GM13977 (cell line): Measurements from ENCODE around the gene MAPKBP1.

Source experiments
- DNase-seq: peaks from one replicate; pipeline ENCODE4 v3.0.0; 2012; ENCODE audit warnings: low spot score
- in situ Hi-C: fragments of 300-500 bp; cut with MboI; formaldehyde crosslinking; loops from one replicate; pipeline ENCODE4 v1.12.0; 2022; ENCODE audit warnings: low sequenced_read_pairs, low pct_unique_long_range_greater_than_20kb, mixed read lengths, inconsistent platforms; ENCODE audit not compliant: unreplicated experiment
- TF ChIP-seq, protein P1 (sequence below): IDR thresholded peaks from 2 replicates; pipeline ENCODE4 v1.5.1; 2012; ENCODE audit warnings: mild to moderate bottlenecking, control low read depth; ENCODE audit not compliant: insufficient read depth; ENCODE audit errors: extremely low read depth, missing control alignments

Gene MAPKBP1

DNA sequence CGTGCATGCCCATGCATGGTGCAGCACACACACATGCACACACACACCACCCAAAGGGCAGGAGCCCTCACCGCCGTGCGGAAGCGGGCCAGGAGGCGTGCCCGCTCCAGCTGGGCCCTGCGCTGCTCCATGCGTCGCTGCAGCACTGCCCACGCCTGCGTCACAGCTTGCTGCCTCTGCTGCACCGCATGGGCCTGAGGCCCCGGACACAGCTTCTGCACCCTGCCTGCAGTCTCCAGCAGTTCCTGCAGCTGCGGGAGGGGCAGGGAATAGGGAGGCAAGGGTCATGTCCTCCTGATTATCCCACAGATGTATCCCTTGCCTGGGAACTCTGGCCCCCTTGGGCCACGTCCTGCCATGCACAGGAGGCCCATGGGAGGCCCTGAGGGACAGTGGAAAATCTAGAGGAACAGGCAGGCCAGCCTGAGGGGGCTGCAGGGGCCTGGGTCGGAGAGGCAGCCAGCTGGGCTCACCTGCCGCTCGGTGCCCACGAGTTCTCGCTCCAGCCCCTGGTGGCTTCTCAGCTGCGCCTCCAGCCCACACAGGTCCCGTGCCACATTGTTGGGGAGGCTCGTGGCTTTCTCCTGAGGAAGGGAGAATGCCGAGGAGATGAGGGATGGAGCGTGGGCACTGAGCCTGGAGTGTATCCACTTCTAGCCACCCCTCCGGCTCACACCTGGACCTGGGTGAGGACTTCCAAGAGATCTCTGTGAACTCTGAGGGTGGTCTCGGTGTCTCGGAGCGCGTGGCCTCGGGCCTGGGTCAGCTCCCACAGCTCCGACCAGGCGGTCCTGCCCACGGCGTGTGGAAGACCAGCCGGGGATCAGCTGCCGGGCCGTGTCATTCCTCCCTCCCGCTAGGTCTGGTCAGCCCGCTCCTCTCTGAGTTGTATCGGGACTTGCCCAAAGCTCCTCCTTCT is 95.7 kb downstream of the MAPKBP1 start:
- in situ Hi-C loops = no loop called here
- TF ChIP-seq, protein P1, sequence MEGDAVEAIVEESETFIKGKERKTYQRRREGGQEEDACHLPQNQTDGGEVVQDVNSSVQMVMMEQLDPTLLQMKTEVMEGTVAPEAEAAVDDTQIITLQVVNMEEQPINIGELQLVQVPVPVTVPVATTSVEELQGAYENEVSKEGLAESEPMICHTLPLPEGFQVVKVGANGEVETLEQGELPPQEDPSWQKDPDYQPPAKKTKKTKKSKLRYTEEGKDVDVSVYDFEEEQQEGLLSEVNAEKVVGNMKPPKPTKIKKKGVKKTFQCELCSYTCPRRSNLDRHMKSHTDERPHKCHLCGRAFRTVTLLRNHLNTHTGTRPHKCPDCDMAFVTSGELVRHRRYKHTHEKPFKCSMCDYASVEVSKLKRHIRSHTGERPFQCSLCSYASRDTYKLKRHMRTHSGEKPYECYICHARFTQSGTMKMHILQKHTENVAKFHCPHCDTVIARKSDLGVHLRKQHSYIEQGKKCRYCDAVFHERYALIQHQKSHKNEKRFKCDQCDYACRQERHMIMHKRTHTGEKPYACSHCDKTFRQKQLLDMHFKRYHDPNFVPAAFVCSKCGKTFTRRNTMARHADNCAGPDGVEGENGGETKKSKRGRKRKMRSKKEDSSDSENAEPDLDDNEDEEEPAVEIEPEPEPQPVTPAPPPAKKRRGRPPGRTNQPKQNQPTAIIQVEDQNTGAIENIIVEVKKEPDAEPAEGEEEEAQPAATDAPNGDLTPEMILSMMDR = no peak
- DNase-seq = no peak

DNA sequence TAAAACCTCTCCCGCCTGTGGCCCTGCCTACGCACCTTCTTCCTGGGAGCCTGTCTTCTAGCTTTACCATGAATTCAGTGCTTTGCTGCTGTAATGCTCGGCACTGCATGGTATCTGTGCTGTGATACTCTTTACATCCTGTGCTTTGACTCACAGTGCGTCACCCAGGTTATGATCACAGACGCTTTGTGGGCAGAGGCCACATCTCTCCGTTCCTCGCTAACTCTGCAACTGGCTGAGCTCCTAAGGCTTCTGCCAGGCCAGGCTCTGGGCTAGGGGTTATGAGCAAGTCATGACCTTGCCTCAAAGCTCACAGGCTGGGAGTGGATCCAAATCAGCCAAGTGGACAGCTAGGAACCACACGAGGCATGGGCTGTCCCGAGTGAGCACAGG is 96.4 kb downstream of the MAPKBP1 start:
- DNase-seq = no peak
- TF ChIP-seq, protein P1 = no peak
- in situ Hi-C loops = no loop called here

DNA sequence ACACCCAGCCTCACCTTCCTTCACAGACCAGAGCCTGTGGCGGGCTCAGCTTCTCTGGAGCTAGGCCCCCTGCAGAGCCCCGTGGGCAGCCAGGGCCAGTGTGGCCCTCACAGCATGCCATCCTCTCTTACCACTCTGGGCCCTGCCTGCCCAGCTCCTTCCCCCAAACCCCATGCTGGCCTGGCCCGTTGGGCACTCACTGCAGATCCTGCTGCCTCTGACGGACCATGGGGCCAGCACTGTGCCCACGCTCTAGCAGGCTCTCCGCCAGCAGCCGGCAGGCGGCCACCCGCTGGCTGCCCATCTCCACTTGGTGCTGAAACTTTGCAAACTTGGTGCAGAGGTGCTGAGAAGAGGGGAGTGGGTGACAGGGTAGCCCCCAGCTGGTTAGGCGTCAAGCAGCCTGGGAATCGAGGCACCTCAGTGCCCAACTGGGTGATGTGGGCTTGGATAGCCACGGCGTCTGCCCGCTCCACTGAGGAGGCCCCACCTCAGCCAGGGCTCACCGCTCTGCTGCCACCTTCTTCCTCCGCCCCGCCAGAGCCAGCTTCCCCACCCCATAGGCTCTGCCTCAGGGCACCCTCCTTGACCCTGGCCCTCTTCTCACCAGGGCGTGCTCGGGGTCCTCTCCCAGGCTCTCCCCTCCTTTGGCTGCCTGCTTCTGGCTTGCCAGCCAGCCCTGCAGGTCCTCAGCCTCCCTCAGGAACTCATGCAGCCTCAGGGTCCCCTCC is 97.1 kb downstream of the MAPKBP1 start:
- no peak for DNase-seq
- TF ChIP-seq, protein P1 = no peak
- in situ Hi-C loops = no loop called here

DNA sequence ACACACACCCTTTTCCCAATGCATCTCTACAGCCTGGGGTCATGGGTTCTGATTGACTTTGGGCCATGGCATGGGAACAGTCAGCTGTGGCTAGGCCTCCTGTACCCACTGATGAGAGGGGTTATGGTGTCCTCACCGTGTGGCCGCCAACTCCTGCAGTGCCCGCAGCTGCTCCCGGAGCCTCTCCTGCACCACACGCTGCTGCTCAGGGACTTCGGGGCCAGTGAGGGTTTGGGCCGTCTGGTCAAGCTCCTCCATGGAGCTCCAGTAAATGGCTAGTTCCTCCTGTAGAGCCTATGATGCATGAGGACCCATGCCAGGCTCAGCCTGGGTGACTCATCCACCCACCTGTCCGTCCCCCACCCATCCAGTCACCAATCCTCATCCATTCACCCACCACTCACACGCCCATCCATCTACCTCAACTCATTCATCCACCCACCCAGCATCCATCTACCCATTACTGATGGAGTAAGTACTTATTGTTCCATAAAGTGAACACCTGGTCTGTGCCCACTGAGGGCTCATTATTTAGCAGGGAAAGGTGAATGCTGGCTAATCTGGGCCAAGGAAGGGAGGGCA is 98.0 kb downstream of the MAPKBP1 start:
- TF ChIP-seq, protein P1 = no peak
- in situ Hi-C loops = no loop called here
- no peak for DNase-seq

DNA sequence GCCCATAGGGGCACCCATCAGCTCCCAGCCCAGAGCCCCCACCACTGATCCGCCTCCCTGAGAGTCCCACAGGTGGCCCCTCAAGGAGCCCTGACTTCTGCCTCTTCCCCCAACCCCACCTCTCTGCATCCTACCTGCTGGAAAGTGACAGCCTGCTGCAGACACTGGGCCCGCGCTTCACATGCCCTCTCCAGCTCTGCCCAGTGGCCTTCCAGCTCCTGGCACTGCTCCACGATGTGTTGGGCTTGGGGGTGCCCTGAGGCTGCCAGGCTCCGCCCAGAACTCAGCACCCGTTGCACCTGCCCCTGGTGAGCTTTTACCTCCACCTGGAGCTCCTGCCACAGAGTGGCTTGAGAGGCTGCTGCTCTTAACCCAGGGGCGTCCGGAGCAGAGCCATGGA is 99.4 kb downstream of the MAPKBP1 start:
- in situ Hi-C loops = no loop called here
- TF ChIP-seq, protein P1 = no peak
- DNase-seq = no peak

DNA sequence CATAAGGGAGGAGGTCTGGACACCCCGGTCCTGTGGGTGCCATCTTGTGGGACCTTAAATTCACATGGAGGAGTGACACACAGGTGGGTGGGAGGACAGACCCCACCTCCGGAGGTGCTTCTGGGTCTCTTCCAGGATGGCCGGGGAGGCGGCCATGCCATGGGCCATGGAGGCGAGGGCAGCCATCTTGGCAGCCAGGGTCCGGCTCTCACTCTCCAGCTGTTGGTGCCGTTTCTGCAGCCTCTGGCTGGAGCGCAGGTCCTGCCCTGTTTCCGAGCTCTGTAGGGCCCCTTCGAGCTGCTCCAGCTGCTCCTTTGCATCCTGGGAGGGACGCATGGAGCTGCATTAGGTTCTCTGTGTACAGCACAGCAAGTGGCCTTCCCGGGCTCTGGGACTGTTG is 100.5 kb downstream of the MAPKBP1 start:
- DNase-seq = no peak
- TF ChIP-seq, protein P1 = no peak
- in situ Hi-C loops = no loop called here
